ENCODE data around the gene ST6GALNAC3. TPM values are rescaled to one million over a fixed set of nuclear protein-coding genes. Genes with fewer than 3 reads are reported as not detected.
A peak's percentile ranks its signal among the peaks of the same experiment; 100 is the strongest.

The ST6GALNAC3 gene
- total and polyA plus RNA-seq, 11 donors, result 2.5 to 7.7 (median 4.4) TPM

DNA sequence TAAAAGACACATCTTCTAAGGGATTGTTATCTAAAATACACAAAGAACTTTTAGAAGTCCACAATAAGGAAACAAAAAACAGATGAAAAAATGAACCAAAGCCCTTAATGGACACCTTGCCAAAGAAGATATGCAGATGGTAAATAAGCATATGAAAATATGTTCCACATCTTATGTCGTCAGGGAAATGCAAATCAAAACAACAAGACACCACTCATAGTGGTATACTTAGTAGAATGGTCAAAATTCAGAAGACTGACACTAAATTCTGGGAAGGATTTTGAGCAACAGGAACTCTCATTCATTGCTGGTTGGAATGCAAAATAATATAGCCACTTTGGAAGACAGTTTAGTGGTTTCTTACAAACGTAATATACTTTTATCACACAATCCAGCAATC is 587.0 kb downstream of the ST6GALNAC3 start:
- no peak for TF ChIP-seq POLR2A (IDR thresholded peaks at IDR 0.05)
- TF ChIP-seq, protein P1, sequence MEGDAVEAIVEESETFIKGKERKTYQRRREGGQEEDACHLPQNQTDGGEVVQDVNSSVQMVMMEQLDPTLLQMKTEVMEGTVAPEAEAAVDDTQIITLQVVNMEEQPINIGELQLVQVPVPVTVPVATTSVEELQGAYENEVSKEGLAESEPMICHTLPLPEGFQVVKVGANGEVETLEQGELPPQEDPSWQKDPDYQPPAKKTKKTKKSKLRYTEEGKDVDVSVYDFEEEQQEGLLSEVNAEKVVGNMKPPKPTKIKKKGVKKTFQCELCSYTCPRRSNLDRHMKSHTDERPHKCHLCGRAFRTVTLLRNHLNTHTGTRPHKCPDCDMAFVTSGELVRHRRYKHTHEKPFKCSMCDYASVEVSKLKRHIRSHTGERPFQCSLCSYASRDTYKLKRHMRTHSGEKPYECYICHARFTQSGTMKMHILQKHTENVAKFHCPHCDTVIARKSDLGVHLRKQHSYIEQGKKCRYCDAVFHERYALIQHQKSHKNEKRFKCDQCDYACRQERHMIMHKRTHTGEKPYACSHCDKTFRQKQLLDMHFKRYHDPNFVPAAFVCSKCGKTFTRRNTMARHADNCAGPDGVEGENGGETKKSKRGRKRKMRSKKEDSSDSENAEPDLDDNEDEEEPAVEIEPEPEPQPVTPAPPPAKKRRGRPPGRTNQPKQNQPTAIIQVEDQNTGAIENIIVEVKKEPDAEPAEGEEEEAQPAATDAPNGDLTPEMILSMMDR (IDR thresholded peaks at IDR 0.05), result no peak
- intact Hi-C loops (cut with DNase I), result no loop called here
- Histone ChIP-seq H3K4me3 (no peak overlapping the region), H3K4me1 (no peaks in the 10 kb centered on the region), H3K27me3 (no peaks in the 10 kb centered on the region), H3K27ac (no peak overlapping the region), H3K9me3 (peaks cover 0 to 13% (median 0%) of the 10 kb centered on the region in 12 donors), H3K36me3 (no peaks in the 10 kb centered on the region)
- DNase-seq (no peak), ATAC-seq (no peak)
- WGBS, 4 donors, result 50 to 64% (median 59%) methylated on average over 2 of the region's 2 CpGs

DNA sequence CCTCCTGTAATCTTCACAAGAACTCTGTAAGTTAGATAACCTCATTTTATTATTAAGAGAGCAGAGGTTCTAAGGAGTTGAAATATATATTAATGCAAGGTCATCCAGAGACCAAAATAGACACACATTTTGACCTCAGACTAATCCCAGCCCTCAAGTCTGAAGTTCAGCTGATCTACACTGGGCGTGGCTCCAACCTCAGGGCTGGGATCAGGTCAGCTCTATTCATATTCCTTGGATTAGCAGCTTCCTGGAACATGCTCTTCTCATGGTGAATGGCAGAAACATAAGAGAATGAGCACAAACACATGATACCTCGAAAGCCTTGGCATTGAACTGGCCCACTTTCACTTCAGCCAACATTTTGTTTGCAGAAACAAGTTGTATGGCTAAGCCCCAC is 592.0 kb downstream of the ST6GALNAC3 start:
- 36 to 53% (median 50%) methylated on average over 2 of the region's 2 CpGs for WGBS, 4 donors
- DNase-seq, result peak in 1 of 5 donors; percentile 46

DNA sequence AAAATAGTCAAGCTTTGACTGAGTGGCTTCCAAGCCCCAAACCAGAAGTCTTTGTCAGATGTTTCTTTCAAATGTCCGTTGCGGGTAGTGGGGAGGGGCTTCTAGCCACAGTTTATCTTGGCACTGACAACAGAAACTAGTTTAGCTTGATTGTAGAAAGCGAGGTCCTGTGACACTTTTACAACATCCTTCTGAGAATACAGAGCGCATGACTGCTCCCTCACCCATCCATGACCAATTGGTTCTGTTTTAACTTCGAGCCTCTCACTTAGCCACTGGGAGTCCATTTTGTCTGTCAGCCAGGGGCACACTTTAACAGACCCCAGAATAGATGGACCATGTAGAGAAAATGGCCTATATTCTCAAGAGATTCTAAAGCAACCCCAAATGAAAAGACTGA is 593.5 kb downstream of the ST6GALNAC3 start:
- ATAC-seq (no peak), DNase-seq (no peak)
- intact Hi-C loops (cut with DNase I), result no loop called here
- H3K27me3 ChIP-seq, result no peaks in the 10 kb centered on the region
- WGBS, 4 donors, result 50 to 66% (median 57%) methylated on average over 5 of the region's 5 CpGs
- TF ChIP-seq, protein P1 (IDR thresholded peaks at IDR 0.05), result no peak
- no peak for TF ChIP-seq POLR2A (IDR thresholded peaks at IDR 0.05)
- H3K36me3 ChIP-seq, result no peaks in the 10 kb centered on the region
- no peaks in the 10 kb centered on the region for H3K9me3 ChIP-seq
- H3K4me3 ChIP-seq, result no peak overlapping the region
- no peaks in the 10 kb centered on the region for H3K4me1 ChIP-seq
- no peak overlapping the region for H3K27ac ChIP-seq

More for the DNA sequence above, 592.0 kb downstream of the ST6GALNAC3 start:
- TF ChIP-seq POLR2A (IDR thresholded peaks at IDR 0.05), result no peak
- TF ChIP-seq, protein P1 (IDR thresholded peaks at IDR 0.05), result no peak
- H3K9me3 ChIP-seq, result no peaks in the 10 kb centered on the region
- H3K27me3 ChIP-seq, result no peaks in the 10 kb centered on the region
- peak; percentile 44 to 67 (median 49) for ATAC-seq
- intact Hi-C loops (cut with DNase I), result no loop called here
- no peaks in the 10 kb centered on the region for H3K4me1 ChIP-seq
- H3K27ac ChIP-seq, result no peak overlapping the region
- no peaks in the 10 kb centered on the region for H3K36me3 ChIP-seq
- no peak overlapping the region for H3K4me3 ChIP-seq

DNA sequence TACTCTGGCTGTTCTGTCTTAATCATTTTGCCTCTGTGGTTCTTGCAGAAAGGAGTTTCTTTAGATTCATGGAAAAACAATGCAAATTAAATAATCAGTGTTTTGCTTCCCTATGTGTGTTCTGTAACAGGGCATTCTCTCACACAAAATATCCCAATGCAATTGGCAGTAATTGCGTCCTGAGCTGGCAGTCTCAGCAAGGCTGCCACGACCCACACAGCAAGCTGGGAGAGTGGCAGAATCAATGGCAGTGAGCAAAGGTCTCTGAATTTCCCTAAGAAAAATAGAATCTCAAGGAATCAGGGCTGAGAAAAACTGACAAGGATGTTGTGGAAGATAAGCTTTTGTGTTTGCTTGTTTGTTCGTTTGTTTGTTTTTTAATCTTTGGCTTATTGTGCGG is 594.6 kb downstream of the ST6GALNAC3 start:
- no peak for TF ChIP-seq POLR2A (IDR thresholded peaks at IDR 0.05)
- Histone ChIP-seq H3K4me3 (no peak overlapping the region), H3K27me3 (no peaks in the 10 kb centered on the region), H3K9me3 (no peaks in the 10 kb centered on the region), H3K27ac (no peak overlapping the region), H3K36me3 (no peaks in the 10 kb centered on the region), H3K4me1 (no peaks in the 10 kb centered on the region)
- DNase-seq, result no peak
- ATAC-seq, result no peak
- WGBS, 4 donors, result 66 to 88% (median 85%) methylated on average over 4 of the region's 4 CpGs
- intact Hi-C loops (cut with DNase I), result no loop called here

DNA sequence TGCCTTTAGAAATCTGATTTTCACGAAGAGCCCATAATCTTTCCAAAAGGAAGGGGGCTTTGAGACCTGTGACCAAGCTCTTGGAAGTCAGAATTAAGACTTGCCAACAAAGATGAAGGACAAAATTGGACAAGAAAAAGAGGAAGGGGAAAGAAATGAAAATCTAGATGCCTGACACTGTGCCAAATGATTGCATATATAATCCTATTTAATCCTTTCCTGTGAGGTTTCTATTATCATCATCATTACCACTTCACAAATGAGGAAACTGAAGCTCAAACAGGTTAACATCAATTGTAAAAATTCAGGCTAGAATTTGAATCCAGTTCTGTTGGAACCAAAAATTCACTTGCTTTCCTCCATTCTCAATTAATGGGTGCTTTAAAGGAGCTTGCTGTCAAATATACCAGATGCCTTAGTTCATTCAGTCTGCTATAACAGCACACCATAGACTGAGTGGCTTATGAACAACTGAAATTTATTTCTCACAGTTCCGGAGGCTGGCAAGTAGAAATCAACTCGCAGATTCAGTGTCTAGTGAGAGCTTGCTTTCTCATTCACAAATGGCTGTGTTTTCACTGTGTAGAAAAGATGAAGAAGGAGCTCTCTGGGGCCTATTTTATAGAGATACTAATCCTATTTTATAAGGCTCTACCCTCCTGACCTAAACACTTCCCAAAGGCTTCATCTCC is 595.2 kb downstream of the ST6GALNAC3 start:
- no peaks in the 10 kb centered on the region for H3K27me3 ChIP-seq
- TF ChIP-seq POLR2A (IDR thresholded peaks at IDR 0.05), result no peak
- TF ChIP-seq, protein P1 (IDR thresholded peaks at IDR 0.05), result no peak
- H3K4me3 ChIP-seq, result no peak overlapping the region
- H3K36me3 ChIP-seq, result no peaks in the 10 kb centered on the region
- WGBS, 4 donors, result 83 to 87% (median 85%) methylated on average over 3 of the region's 3 CpGs
- no peaks in the 10 kb centered on the region for H3K9me3 ChIP-seq
- no peak for DNase-seq
- intact Hi-C loops (cut with DNase I), result no loop called here
- H3K27ac ChIP-seq, result no peak overlapping the region
- no peak for ATAC-seq
- no peaks in the 10 kb centered on the region for H3K4me1 ChIP-seq

Data from heart left ventricle (tissue), 16 donors.